K562 (cell line): Measurements from ENCODE around the gene ADGRA3. TPM values are rescaled to one million over a fixed set of nuclear protein-coding genes. Genes with fewer than 3 reads are reported as not detected.

ENCODE experiments used
- ATAC-seq: fragments of 200-7000 bp; cut with Tn5 transposase; 3 replicates; pipeline ENCODE4 v1.9.1; 2020; ENCODE audit warnings: moderate library complexity
- BruUV-seq: library from RNA; stranded (reverse); fragments of 400-500 nt; replicated peaks from 2 replicates; lab custom pipeline; 2021; lab: Mats Ljungman, UMichigan
- CTCF ChIA-PET: fragments of 300-600 bp; formaldehyde crosslinking; extraction: SDS; loops from one replicate; lab custom pipeline; 2021; ENCODE audit warnings: low intra/inter-chr PET ratio; lab: Yijun Ruan, JAX
- POLR2A ChIA-PET: fragments of 300-600, 350-650 bp; sonication (Branson Sonifier 250); formaldehyde crosslinking; extraction: SDS; loops from one replicate; lab custom pipeline; 2021; ENCODE audit warnings: antibody characterized with exemption, inconsistent platforms; lab: Yijun Ruan, JAX
- DNase-seq, 4 experiments: peaks; one replicate each; pipeline versions ENCODE4 v3.0.0 to v3.0.0-alpha.2; 2011 to 2018; ENCODE audit warnings: low spot score in 3 of 4, mixed read lengths in 3 of 4; ENCODE audit errors: extremely low read depth in 1 of 4
- FAIRE-seq: peaks from 2 replicates; lab custom pipeline; 2011; peaks lifted over from hg19 to GRCh38; lab: Jason Lieb, UNC
- H2AFZ ChIP-seq: 2 replicates; pipeline ENCODE4 v1.6.0; 2011; ENCODE audit warnings: low read depth, low read length, control low read depth, inconsistent platforms
- H3K27ac ChIP-seq: fragments of 200-600 bp; 3 replicates; pipeline ENCODE4 v1.8.0; 2011; ENCODE audit warnings: low read depth, mild to moderate bottlenecking, control low read depth, inconsistent platforms, low read length, moderate library complexity, mixed read lengths; ENCODE audit errors: extremely low read depth
- H3K27me3 ChIP-seq, 2 experiments: fragments of 300-600 bp in 1 of 2; 2 replicates in 1 of 2; 3 replicates in 1 of 2; pipeline versions ENCODE4 v1.6.0 to v1.8.0; 2011; ENCODE audit warnings: inconsistent platforms in 2 of 2, low read length in 2 of 2, mild to moderate bottlenecking in 1 of 2, mixed read lengths in 1 of 2, moderate library complexity in 1 of 2; ENCODE audit not compliant: control insufficient read depth in 2 of 2, insufficient read depth in 2 of 2
- H3K36me3 ChIP-seq: fragments of 300-600 bp; 3 replicates; pipeline ENCODE4 v1.8.0; 2011; ENCODE audit warnings: mild to moderate bottlenecking, low read length, inconsistent platforms; ENCODE audit not compliant: control insufficient read depth, insufficient read depth
- H3K4me1 ChIP-seq, 2 experiments: fragments of 200-600 bp in 1 of 2; replicated peaks in 1 of 2; 2 replicates in 1 of 2; 3 replicates in 1 of 2; pipeline versions ENCODE4 v1.5.1 to v1.8.0; 2011; ENCODE audit warnings: inconsistent platforms in 2 of 2, low read length in 2 of 2, mild to moderate bottlenecking in 1 of 2, mixed read lengths in 1 of 2, moderate library complexity in 1 of 2; ENCODE audit not compliant: control insufficient read depth in 2 of 2, insufficient read depth in 2 of 2
- H3K4me2 ChIP-seq: 2 replicates; pipeline ENCODE4 v1.6.1; 2011; ENCODE audit warnings: low read length, control low read depth, inconsistent platforms, mixed read lengths; ENCODE audit not compliant: insufficient read depth
- H3K4me3 ChIP-seq: fragments of 200-600 bp; sonication (generic), shearing (Covaris generic); 2 replicates; pipeline ENCODE4 v1.5.1; 2016; ENCODE audit warnings: control low read depth, inconsistent platforms
- H3K79me2 ChIP-seq: fragments of 200-600 bp; 3 replicates; pipeline ENCODE4 v1.8.0; 2011; ENCODE audit warnings: low read length, inconsistent platforms; ENCODE audit not compliant: control insufficient read depth, insufficient read depth
- H3K9ac ChIP-seq, 2 experiments: 2 replicates each; pipeline versions ENCODE4 v1.6.0 to v1.6.1; 2011; ENCODE audit warnings: low read depth in 2 of 2, low read length in 2 of 2, control low read depth in 1 of 2, inconsistent platforms in 1 of 2, mild to moderate bottlenecking in 1 of 2, mixed read lengths in 1 of 2; ENCODE audit not compliant: insufficient read depth in 1 of 2
- H3K9me1 ChIP-seq: one replicate; pipeline ENCODE4 v1.6.0; 2011; ENCODE audit warnings: inconsistent platforms, mild to moderate bottlenecking, low read length, moderate library complexity; ENCODE audit not compliant: control insufficient read depth, insufficient read depth
- H3K9me3 ChIP-seq: replicated peaks from 2 replicates; pipeline ENCODE4 v1.5.1; 2011; ENCODE audit warnings: low read depth, low read length, inconsistent platforms; ENCODE audit not compliant: control insufficient read depth, insufficient read depth
- H4K20me1 ChIP-seq: replicated peaks from 2 replicates; pipeline ENCODE4 v1.6.1; 2011; ENCODE audit warnings: low read length, inconsistent platforms, mixed read lengths; ENCODE audit not compliant: control insufficient read depth, insufficient read depth
- ARHGAP35 ChIP-seq: fragments of 450-650 bp; IDR thresholded peaks from 2 replicates; pipeline ENCODE4 v1.6.1; 2018; ENCODE audit not compliant: partially characterized antibody
- CBFA2T2 ChIP-seq: fragments of 450-650 bp; conservative IDR thresholded peaks from 2 replicates; pipeline ENCODE4 v1.6.1; 2017; ENCODE audit warnings: mild to moderate bottlenecking
- GTF2B ChIP-seq: IDR thresholded peaks from 2 replicates; pipeline ENCODE4 v1.6.1; 2011; ENCODE audit not compliant: insufficient read length; ENCODE audit errors: extremely low read depth
- LEF1 ChIP-seq: fragments of 450-650 bp; IDR thresholded peaks from 2 replicates; pipeline ENCODE4 v1.6.1; 2016; ENCODE audit warnings: mild to moderate bottlenecking
- NR4A1 ChIP-seq, 2 experiments: fragments of 250-450 bp in 1 of 2; fragments of 450-650 bp in 1 of 2; sonication (Bioruptor Pico) in 1 of 2; IDR thresholded peaks; 2 replicates each; pipeline versions ENCODE4 v1.4.0 to v1.6.1; 2016 to 2020; ENCODE audit warnings: mild to moderate bottlenecking in 2 of 2, missing compliant biosample characterization in 1 of 2, missing genetic modification characterization in 1 of 2, moderate library complexity in 1 of 2
- NRF1 ChIP-seq, 2 experiments: fragments of 450-650 bp; IDR thresholded peaks in 1 of 2; conservative IDR thresholded peaks in 1 of 2; 2 replicates each; pipeline ENCODE4 v1.6.1; 2014; ENCODE audit warnings: mild to moderate bottlenecking in 2 of 2
- SIX5 ChIP-seq, 2 experiments: IDR thresholded peaks; 2 replicates each; pipeline ENCODE4 v1.6.1; 2011; ENCODE audit warnings: low read length in 2 of 2, borderline replicate concordance in 1 of 2, low read depth in 1 of 2, mild to moderate bottlenecking in 1 of 2, moderate library complexity in 1 of 2; ENCODE audit not compliant: insufficient read depth in 1 of 2
- SMAD2 ChIP-seq: fragments of 150-350 bp; IDR thresholded peaks from 2 replicates; pipeline ENCODE4 v1.6.1; 2014; ENCODE audit warnings: low read depth, mild to moderate bottlenecking, low read length
- ZNF12 ChIP-seq: sonication (generic); formaldehyde crosslinking; IDR thresholded peaks from 2 replicates; pipeline ENCODE4 v1.4.0; 2020; ENCODE audit warnings: mild to moderate bottlenecking, missing genetic modification reagents
- ZNF384 ChIP-seq: IDR thresholded peaks from 2 replicates; pipeline ENCODE4 v1.6.1; 2012; ENCODE audit warnings: low read depth, low read length, improper control_type of control experiment
- WGBS: fragments of 100-300 bp; shearing (Covaris generic); methylation state at CpG from one replicate; pipeline ENCODE4 v1.1.6; 2016; ENCODE audit warnings: low coverage, mixed read lengths; ENCODE audit not compliant: insufficient coverage; ENCODE audit errors: missing lambda C conversion rate; 5-methylcytosine and 5-hydroxymethylcytosine counted together
- in situ Hi-C: fragments of 300-500 bp; cut with MboI; formaldehyde crosslinking; loops from 4 replicates; pipeline ENCODE4 v1.15.0; 2018; ENCODE audit warnings: inconsistent platforms, mixed read lengths
- intact Hi-C: fragments of 100-400 bp; cut with micrococcal nuclease; formaldehyde crosslinking; loops from 2 replicates; pipeline ENCODE4 v1.14.2; 2022
- polyA plus RNA-seq, 8 experiments: library from polyadenylated mRNA; depleted of rRNA in 4 of 8; stranded (reverse) in 5 of 8; unstranded in 3 of 8; fragments of >200 nt; fragmentation: Nextera tagmentation in 2 of 8; fragmentation: Illumina TruSeq in 1 of 8; extraction: Ambion mirVana in 2 of 8; extraction: Trizol in 1 of 8; gene quantifications; 2 replicates each; pipeline versions ENCODE4 v1.2.1 to v1.2.3, GENCODE V29; 2011 to 2014; ENCODE audit warnings: inconsistent platforms in 1 of 8, missing spikeins in 1 of 8
- total RNA-seq, 7 experiments: library from RNA; depleted of rRNA in 6 of 7; stranded (reverse); fragments of >200 nt in 6 of 7; fragmentation: Illumina TruSeq in 2 of 7; extraction: Trizol in 2 of 7; gene quantifications; 2 replicates each; pipeline versions ENCODE4 v1.2.1 to v1.2.3, GENCODE V29; 2011 to 2021; ENCODE audit warnings: low replicate concordance in 1 of 7

The ADGRA3 gene
- total and polyA plus RNA-seq, 9 of the 15 experiments (the other 6 are each of a cell fraction or from before 2014, with no cell fraction given), result 0.06 to 2.3 (median 0.27) TPM; not detected in 3

DNA sequence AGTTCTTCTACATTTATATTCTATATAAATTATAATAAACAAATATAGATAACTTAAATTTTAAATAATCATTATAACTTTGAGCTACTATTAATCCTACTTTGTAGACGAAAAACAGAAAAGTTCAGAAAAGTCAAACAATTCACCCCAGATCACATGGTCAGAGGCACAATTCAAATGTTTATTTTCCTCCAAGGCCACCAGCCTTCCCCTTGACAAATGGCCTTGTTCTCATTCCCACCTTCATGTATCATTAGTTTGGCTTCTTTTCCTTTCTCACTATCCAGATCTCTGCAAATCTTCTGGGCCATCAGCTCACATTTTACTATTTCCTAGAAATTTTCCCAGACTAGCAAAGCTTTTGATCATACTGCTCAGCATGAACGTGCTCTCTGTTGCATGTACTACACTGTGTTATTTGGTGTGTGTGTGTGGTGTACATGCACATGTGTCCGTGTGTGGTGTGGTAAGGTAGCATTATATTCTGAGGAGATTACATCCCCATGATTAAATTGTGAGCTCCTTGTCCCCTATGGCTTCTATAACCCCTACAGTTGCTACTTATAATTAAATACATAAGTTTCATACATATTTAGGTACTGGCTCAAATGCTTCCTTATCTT, 61.5 kb downstream of the ADGRA3 start:
- CTCF ChIA-PET, result no interaction called here
- Histone ChIP-seq H2AFZ (no peak overlapping the region), H3K36me3 (no peaks in the 10 kb centered on the region), H3K9me1 (no peaks in the 10 kb centered on the region), H3K4me3 (no peak overlapping the region), H3K27me3 (no peaks in the 10 kb centered on the region), H3K4me2 (no peak overlapping the region), H3K79me2 (no peaks in the 10 kb centered on the region), H4K20me1 (no peaks in the 10 kb centered on the region), H3K27ac (no peak overlapping the region), H3K9ac (no peak overlapping the region), H3K4me1 (no peaks in the 10 kb centered on the region), H3K9me3 (no peaks in the 10 kb centered on the region)
- intact Hi-C loops (no loop called here), in situ Hi-C loops (no loop called here)
- DNase-seq (no peak), FAIRE-seq (no peak), ATAC-seq (no peak)
- POLR2A ChIA-PET, result no interaction called here
- no peak for TF ChIP-seq GTF2B
- 0% methylated on average over 3 of the region's 3 CpGs for WGBS
- no TSS peak for BruUV-seq

GRCh38 chr4:22444813-22445212, 71.1 kb downstream of the ADGRA3 start:
- intact Hi-C loops, result no loop called here
- Histone ChIP-seq H3K9me1 (no peaks in the 10 kb centered on the region), H3K4me1 (no peaks in the 10 kb centered on the region), H3K27me3 (no peaks in the 10 kb centered on the region), H3K36me3 (no peaks in the 10 kb centered on the region), H3K4me2 (no peak overlapping the region), H3K27ac (no peak overlapping the region), H3K9me3 (no peaks in the 10 kb centered on the region), H2AFZ (no peak overlapping the region), H3K4me3 (no peak overlapping the region), H3K9ac (no peak overlapping the region), H3K79me2 (no peaks in the 10 kb centered on the region), H4K20me1 (no peaks in the 10 kb centered on the region)
- TF ChIP-seq ZNF12, result no peak
- no peak for TF ChIP-seq NRF1 (conservative IDR thresholded peaks at IDR 0.05 in 1 of 2, IDR thresholded peaks at IDR 0.05 in 1 of 2)
- no peak for TF ChIP-seq ARHGAP35
- TF ChIP-seq SMAD2, result no peak
- TF ChIP-seq CBFA2T2, result no peak
- no peak for TF ChIP-seq LEF1
- TF ChIP-seq ZNF384, result no peak
- TF ChIP-seq NR4A1 (CRISPR knock-in tag; IDR thresholded peaks at IDR 0.05), result no peak
- TF ChIP-seq NR4A1 (tag; IDR thresholded peaks at IDR 0.05), result no peak
- no peak for TF ChIP-seq SIX5 (IDR thresholded peaks at IDR 0.05; ENCODE audit: borderline replicate concordance in 1 of 2, insufficient read depth in 1 of 2, low read depth in 1 of 2, low read length in 2 of 2)
- ChIA-PET CTCF (no interaction called here), POLR2A (no interaction called here)
- no peak for ATAC-seq
- no peak for FAIRE-seq
- 2% methylated on average over 6 of the region's 6 CpGs for WGBS
- no peak for DNase-seq
- in situ Hi-C loops, result no loop called here
- BruUV-seq, result no TSS peak
